WTC11 (cell line): ENCODE measurements around the gene KDM4E. TPM values are rescaled to one million over a fixed set of nuclear protein-coding genes. Genes with fewer than 3 reads are reported as not detected.

Experiments
- ATAC-seq: fragments of 200-7000 bp; cut with Tn5 transposase; 2 replicates; pipeline ENCODE4 v1.10.0; 2021; ENCODE audit warnings: mild to moderate bottlenecking, moderate library complexity
- CTCF ChIA-PET: fragments of 300-600 bp; sonication (Branson Sonifier 250); formaldehyde crosslinking; loops from one replicate; lab custom pipeline; 2021; ENCODE audit warnings: antibody characterized with exemption; lab: Charles Lee
- POLR2A ChIA-PET: fragments of 350-600 bp; sonication (Branson Sonifier 250); formaldehyde crosslinking; loops from one replicate; lab custom pipeline; 2021; ENCODE audit warnings: antibody characterized with exemption; lab: Charles Lee
- DNase-seq: peaks from one replicate; pipeline ENCODE4 v3.0.0; 2021; ENCODE audit warnings: low spot score
- H3K27ac Mint-ChIP-seq: 2 replicates; pipeline ENCODE4 v1.8.0; 2021; ENCODE audit warnings: mixed read lengths
- H3K27me3 Mint-ChIP-seq: 2 replicates; pipeline ENCODE4 v1.8.0; 2021; ENCODE audit warnings: low read depth, mild to moderate bottlenecking, moderate library complexity, mixed read lengths
- H3K36me3 Mint-ChIP-seq: 2 replicates; pipeline ENCODE4 v1.8.0; 2021; ENCODE audit warnings: mixed read lengths
- H3K4me1 Mint-ChIP-seq: 2 replicates; pipeline ENCODE4 v1.8.0; 2022; ENCODE audit warnings: mixed read lengths
- H3K4me3 Mint-ChIP-seq: 2 replicates; pipeline ENCODE4 v1.8.0; 2021; ENCODE audit warnings: mild to moderate bottlenecking, moderate library complexity, mixed read lengths
- H3K9me3 Mint-ChIP-seq: 2 replicates; pipeline ENCODE4 v1.8.0; 2021; ENCODE audit warnings: mixed read lengths
- ATF1 ChIP-seq: sonication (generic); formaldehyde crosslinking; IDR thresholded peaks from 2 replicates; pipeline ENCODE4 v1.8.1; 2023; ENCODE audit warnings: mild to moderate bottlenecking, moderate library complexity, missing genetic modification reagents
- E2F4 ChIP-seq: sonication (generic); formaldehyde crosslinking; IDR thresholded peaks from 2 replicates; pipeline ENCODE4 v1.8.1; 2022; ENCODE audit warnings: low read depth, mild to moderate bottlenecking, moderate library complexity, missing genetic modification reagents, borderline replicate concordance
- ELF4 ChIP-seq: sonication (generic); formaldehyde crosslinking; IDR thresholded peaks from 2 replicates; pipeline ENCODE4 v1.8.1; 2022; ENCODE audit warnings: low read depth, mild to moderate bottlenecking, moderate library complexity, missing genetic modification reagents
- HMGXB4 ChIP-seq: sonication (generic); formaldehyde crosslinking; IDR thresholded peaks from 2 replicates; pipeline ENCODE4 v1.8.1; 2023; ENCODE audit warnings: mild to moderate bottlenecking, moderate library complexity, missing genetic modification reagents
- IRF2 ChIP-seq: sonication (generic); formaldehyde crosslinking; IDR thresholded peaks from 2 replicates; pipeline ENCODE4 v1.8.0; 2022; ENCODE audit warnings: low read depth, missing genetic modification reagents, borderline replicate concordance
- MYBL2 ChIP-seq: sonication (generic); formaldehyde crosslinking; IDR thresholded peaks from 2 replicates; pipeline ENCODE4 v1.8.1; 2023; ENCODE audit warnings: mild to moderate bottlenecking, moderate library complexity, missing genetic modification reagents
- NFYB ChIP-seq: sonication (generic); formaldehyde crosslinking; conservative IDR thresholded peaks from 2 replicates; pipeline ENCODE4 v1.8.0; 2022; ENCODE audit warnings: low read depth, missing genetic modification reagents
- PRDM15 ChIP-seq: sonication (generic); formaldehyde crosslinking; IDR thresholded peaks from 2 replicates; pipeline ENCODE4 v1.8.0; 2022; ENCODE audit warnings: missing genetic modification reagents
- PREB ChIP-seq: sonication (generic); formaldehyde crosslinking; IDR thresholded peaks from 2 replicates; pipeline ENCODE4 v1.8.1; 2022; ENCODE audit warnings: mild to moderate bottlenecking, missing genetic modification reagents, moderate library complexity, borderline replicate concordance
- TEAD1 ChIP-seq: sonication (generic); formaldehyde crosslinking; IDR thresholded peaks from 2 replicates; pipeline ENCODE4 v1.8.0; 2022; ENCODE audit warnings: mild to moderate bottlenecking, missing genetic modification reagents
- TEAD4 ChIP-seq: sonication (generic); formaldehyde crosslinking; IDR thresholded peaks from 2 replicates; pipeline ENCODE4 v1.8.0; 2022; ENCODE audit warnings: mild to moderate bottlenecking, missing genetic modification reagents
- ZNF219 ChIP-seq: sonication (generic); formaldehyde crosslinking; IDR thresholded peaks from 2 replicates; pipeline ENCODE4 v1.8.0; 2023; ENCODE audit warnings: missing genetic modification reagents, mild to moderate bottlenecking, borderline replicate concordance
- total RNA-seq: library from RNA; stranded (reverse); gene quantifications from 3 replicates; pipeline ENCODE4 v1.2.3, GENCODE V29; 2021
- TF ChIP-seq, protein P1 (sequence below): sonication (generic); formaldehyde crosslinking; IDR thresholded peaks from 2 replicates; pipeline ENCODE4 v1.8.1; 2023; ENCODE audit warnings: mild to moderate bottlenecking, missing genetic modification reagents, borderline replicate concordance
- TF ChIP-seq, protein P2 (sequence below): fragments of 250-450 bp; sonication (Bioruptor Pico); IDR thresholded peaks from 2 replicates; pipeline ENCODE4 v1.8.0; 2021; ENCODE audit warnings: mild to moderate bottlenecking
- TF ChIP-seq, protein P3 (sequence below): fragments of 250-450 bp; sonication (Bioruptor Pico); IDR thresholded peaks from 2 replicates; pipeline ENCODE4 v1.9.0; 2021; ENCODE audit warnings: mild to moderate bottlenecking, borderline replicate concordance

The KDM4E gene
- total RNA-seq, 1 experiment from 2014 or later = not detected

- TF ChIP-seq HMGXB4 (CRISPR knock-in tag) = no peak
- TF ChIP-seq, all 79 proteins: peak for 0
Observed at GRCh38 chr11:95057959-95058358, 32.9 kb downstream of the KDM4E start (continued).

DNA sequence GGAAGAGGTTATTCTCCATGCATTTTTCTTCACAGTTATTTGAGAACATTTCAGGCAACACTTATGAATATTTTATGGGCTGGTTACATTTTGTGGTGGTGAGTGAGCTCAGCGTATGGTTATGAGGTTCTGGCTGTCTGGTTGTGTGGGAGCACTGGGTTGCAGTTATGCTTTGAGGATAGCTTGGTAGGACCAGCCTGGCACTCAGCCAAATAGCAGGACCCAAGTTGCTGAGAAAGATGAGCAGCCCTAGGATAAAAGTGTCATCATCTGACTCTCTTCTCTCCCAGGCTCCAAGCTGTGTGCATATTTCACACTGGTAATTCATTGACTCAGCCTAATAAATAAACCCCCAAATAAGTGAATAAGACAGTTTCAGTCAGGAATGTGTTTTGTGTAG is 33.6 kb downstream of the KDM4E start:
- no peaks in the 10 kb centered on the region for H3K4me1 Mint-ChIP-seq
- H3K36me3 Mint-ChIP-seq = no peaks in the 10 kb centered on the region
- POLR2A ChIA-PET = no interaction called here
- no peak overlapping the region for H3K27ac Mint-ChIP-seq
- TF ChIP-seq, protein P1, sequence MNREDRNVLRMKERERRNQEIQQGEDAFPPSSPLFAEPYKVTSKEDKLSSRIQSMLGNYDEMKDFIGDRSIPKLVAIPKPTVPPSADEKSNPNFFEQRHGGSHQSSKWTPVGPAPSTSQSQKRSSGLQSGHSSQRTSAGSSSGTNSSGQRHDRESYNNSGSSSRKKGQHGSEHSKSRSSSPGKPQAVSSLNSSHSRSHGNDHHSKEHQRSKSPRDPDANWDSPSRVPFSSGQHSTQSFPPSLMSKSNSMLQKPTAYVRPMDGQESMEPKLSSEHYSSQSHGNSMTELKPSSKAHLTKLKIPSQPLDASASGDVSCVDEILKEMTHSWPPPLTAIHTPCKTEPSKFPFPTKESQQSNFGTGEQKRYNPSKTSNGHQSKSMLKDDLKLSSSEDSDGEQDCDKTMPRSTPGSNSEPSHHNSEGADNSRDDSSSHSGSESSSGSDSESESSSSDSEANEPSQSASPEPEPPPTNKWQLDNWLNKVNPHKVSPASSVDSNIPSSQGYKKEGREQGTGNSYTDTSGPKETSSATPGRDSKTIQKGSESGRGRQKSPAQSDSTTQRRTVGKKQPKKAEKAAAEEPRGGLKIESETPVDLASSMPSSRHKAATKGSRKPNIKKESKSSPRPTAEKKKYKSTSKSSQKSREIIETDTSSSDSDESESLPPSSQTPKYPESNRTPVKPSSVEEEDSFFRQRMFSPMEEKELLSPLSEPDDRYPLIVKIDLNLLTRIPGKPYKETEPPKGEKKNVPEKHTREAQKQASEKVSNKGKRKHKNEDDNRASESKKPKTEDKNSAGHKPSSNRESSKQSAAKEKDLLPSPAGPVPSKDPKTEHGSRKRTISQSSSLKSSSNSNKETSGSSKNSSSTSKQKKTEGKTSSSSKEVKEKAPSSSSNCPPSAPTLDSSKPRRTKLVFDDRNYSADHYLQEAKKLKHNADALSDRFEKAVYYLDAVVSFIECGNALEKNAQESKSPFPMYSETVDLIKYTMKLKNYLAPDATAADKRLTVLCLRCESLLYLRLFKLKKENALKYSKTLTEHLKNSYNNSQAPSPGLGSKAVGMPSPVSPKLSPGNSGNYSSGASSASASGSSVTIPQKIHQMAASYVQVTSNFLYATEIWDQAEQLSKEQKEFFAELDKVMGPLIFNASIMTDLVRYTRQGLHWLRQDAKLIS (CRISPR knock-in tag) = no peak
- TF ChIP-seq NFYB (CRISPR knock-in tag) (no peak), PRDM15 (CRISPR knock-in tag) (no peak)
- TF ChIP-seq, all 79 proteins: peak for 0
- Mint-ChIP-seq H3K4me3 (no peak overlapping the region), H3K9me3 (no peaks in the 10 kb centered on the region), H3K27me3 (peaks cover 31% of the 10 kb centered on the region)
- CTCF ChIA-PET = interaction anchor here (0.9 kb wide), 1 partner anchor 8 kb away, joined by 3 read pairs; the partner anchor contains the start of gene SRSF8
- ATAC-seq (no peak), DNase-seq (no peak)

DNA sequence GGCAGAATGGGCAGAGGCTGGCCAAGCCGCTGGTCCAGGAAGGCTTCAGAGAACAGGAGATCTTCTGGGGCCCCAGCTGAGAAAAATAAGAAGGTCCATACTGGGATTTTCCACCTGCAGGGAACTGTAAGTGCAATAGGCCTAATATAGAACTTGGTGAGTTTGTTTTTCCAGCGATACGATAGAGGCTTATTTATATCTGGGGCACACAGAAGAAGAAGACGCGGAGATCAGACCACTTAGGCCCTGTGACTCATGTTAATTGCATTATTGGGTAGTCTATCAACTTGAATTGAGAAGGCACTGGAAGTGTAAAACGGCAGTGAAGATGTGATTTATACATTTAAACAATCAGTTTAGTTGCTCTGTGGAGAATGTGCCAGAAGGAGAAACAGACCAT is 34.0 kb downstream of the KDM4E start:
- Mint-ChIP-seq H3K27me3 (peaks cover 27% of the 10 kb centered on the region), H3K36me3 (no peaks in the 10 kb centered on the region), H3K4me1 (no peaks in the 10 kb centered on the region), H3K27ac (no peak overlapping the region), H3K9me3 (no peaks in the 10 kb centered on the region), H3K4me3 (no peak overlapping the region)
- DNase-seq = no peak
- POLR2A ChIA-PET = no interaction called here
- no peak for ATAC-seq
- CTCF ChIA-PET = no interaction called here
- TF ChIP-seq MYBL2 (no peak), IRF2 (no peak), TEAD1 (CRISPR knock-in tag) (no peak), ELF4 (CRISPR knock-in tag) (no peak), ATF1 (CRISPR knock-in tag) (no peak), PREB (CRISPR knock-in tag) (no peak), ZNF219 (no peak), TEAD4 (no peak), E2F4 (CRISPR knock-in tag) (no peak)
- TF ChIP-seq, protein P2, sequence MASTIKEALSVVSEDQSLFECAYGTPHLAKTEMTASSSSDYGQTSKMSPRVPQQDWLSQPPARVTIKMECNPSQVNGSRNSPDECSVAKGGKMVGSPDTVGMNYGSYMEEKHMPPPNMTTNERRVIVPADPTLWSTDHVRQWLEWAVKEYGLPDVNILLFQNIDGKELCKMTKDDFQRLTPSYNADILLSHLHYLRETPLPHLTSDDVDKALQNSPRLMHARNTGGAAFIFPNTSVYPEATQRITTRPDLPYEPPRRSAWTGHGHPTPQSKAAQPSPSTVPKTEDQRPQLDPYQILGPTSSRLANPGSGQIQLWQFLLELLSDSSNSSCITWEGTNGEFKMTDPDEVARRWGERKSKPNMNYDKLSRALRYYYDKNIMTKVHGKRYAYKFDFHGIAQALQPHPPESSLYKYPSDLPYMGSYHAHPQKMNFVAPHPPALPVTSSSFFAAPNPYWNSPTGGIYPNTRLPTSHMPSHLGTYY (CRISPR knock-in tag) = no peak
- TF ChIP-seq, protein P3, sequence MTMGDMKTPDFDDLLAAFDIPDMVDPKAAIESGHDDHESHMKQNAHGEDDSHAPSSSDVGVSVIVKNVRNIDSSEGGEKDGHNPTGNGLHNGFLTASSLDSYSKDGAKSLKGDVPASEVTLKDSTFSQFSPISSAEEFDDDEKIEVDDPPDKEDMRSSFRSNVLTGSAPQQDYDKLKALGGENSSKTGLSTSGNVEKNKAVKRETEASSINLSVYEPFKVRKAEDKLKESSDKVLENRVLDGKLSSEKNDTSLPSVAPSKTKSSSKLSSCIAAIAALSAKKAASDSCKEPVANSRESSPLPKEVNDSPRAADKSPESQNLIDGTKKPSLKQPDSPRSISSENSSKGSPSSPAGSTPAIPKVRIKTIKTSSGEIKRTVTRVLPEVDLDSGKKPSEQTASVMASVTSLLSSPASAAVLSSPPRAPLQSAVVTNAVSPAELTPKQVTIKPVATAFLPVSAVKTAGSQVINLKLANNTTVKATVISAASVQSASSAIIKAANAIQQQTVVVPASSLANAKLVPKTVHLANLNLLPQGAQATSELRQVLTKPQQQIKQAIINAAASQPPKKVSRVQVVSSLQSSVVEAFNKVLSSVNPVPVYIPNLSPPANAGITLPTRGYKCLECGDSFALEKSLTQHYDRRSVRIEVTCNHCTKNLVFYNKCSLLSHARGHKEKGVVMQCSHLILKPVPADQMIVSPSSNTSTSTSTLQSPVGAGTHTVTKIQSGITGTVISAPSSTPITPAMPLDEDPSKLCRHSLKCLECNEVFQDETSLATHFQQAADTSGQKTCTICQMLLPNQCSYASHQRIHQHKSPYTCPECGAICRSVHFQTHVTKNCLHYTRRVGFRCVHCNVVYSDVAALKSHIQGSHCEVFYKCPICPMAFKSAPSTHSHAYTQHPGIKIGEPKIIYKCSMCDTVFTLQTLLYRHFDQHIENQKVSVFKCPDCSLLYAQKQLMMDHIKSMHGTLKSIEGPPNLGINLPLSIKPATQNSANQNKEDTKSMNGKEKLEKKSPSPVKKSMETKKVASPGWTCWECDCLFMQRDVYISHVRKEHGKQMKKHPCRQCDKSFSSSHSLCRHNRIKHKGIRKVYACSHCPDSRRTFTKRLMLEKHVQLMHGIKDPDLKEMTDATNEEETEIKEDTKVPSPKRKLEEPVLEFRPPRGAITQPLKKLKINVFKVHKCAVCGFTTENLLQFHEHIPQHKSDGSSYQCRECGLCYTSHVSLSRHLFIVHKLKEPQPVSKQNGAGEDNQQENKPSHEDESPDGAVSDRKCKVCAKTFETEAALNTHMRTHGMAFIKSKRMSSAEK (CRISPR knock-in tag) = no peak
